ENCODE data around the gene IL32. TPM values are rescaled to one million over a fixed set of nuclear protein-coding genes. Genes with fewer than 3 reads are reported as not detected.
A peak's percentile ranks its signal among the peaks of the same experiment; 100 is the strongest.

IL32 gene
- total RNA-seq, 2 donors from 2014 or later = 2.0 to 4.0 TPM

DNA sequence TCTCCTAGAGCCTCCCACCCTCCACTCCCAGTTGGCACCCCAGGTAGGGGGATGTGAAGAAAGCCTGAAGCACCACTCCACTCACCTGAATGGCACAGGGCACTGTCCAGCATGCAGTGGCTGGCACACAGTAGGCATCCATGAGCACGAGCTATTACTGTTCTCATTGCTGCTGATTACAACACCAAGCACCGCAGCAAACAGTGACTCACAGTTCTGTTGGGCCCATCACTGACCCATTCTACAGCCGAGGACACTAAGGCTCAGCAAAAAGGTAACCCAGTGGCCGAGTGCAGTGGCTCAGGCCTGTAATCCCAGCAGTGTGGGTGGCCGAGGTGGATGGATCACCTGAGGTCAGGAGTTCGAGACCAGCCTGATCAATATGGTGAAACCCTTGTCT lies 30.9 kb downstream of the IL32 start:
- no peak overlapping the region for H3K4me3 ChIP-seq (ENCODE audit: low read length)
- Mint-ChIP-seq H3K27me3 (ENCODE audit: insufficient read depth) (no peaks in the 10 kb centered on the region), H3K4me1 (peaks cover 20% of the 10 kb centered on the region), H3K27ac (no peak overlapping the region), H3K4me3 (no peak overlapping the region), H3K36me3 (ENCODE audit: low read depth) (peaks cover 24% of the 10 kb centered on the region), H3K9me3 (no peaks in the 10 kb centered on the region)
- peaks cover 10% of the 10 kb centered on the region for H3K4me1 ChIP-seq (ENCODE audit: control insufficient read depth, insufficient read depth, low read length)
- 94 to 97% methylated on average over 5 to 6 of the region's 6 CpGs for WGBS, 2 experiments (ENCODE audit: insufficient coverage in 1 of 2, insufficient read length in 1 of 2)
- H3K9me3 ChIP-seq (ENCODE audit: control insufficient read depth, low read length) = no peaks in the 10 kb centered on the region
- TF ChIP-seq, protein P1, sequence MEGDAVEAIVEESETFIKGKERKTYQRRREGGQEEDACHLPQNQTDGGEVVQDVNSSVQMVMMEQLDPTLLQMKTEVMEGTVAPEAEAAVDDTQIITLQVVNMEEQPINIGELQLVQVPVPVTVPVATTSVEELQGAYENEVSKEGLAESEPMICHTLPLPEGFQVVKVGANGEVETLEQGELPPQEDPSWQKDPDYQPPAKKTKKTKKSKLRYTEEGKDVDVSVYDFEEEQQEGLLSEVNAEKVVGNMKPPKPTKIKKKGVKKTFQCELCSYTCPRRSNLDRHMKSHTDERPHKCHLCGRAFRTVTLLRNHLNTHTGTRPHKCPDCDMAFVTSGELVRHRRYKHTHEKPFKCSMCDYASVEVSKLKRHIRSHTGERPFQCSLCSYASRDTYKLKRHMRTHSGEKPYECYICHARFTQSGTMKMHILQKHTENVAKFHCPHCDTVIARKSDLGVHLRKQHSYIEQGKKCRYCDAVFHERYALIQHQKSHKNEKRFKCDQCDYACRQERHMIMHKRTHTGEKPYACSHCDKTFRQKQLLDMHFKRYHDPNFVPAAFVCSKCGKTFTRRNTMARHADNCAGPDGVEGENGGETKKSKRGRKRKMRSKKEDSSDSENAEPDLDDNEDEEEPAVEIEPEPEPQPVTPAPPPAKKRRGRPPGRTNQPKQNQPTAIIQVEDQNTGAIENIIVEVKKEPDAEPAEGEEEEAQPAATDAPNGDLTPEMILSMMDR (conservative IDR thresholded peaks at IDR 0.05) = no peak
- no peaks in the 10 kb centered on the region for H3K27me3 ChIP-seq (ENCODE audit: control insufficient read depth, insufficient read depth, low read length, poor library complexity, severe bottlenecking)
- peaks cover 4% of the 10 kb centered on the region for H3K36me3 ChIP-seq (ENCODE audit: control insufficient read depth, insufficient read depth, low read length)
- DNase-seq = no peak
- no peak overlapping the region for H3K27ac ChIP-seq (ENCODE audit: low read depth, low read length)
- H3K9ac ChIP-seq (ENCODE audit: extremely low read depth, low read length, poor library complexity, severe bottlenecking) = no peak overlapping the region

- Histone ChIP-seq H3K4me3 (ENCODE audit: low read length) (peak overlapping the region; percentile 91), H3K4me1 (ENCODE audit: control insufficient read depth, insufficient read depth, low read length) (peaks cover 10% of the 10 kb centered on the region), H3K9me3 (ENCODE audit: control insufficient read depth, low read length) (no peaks in the 10 kb centered on the region), H3K27me3 (ENCODE audit: control insufficient read depth, insufficient read depth, low read length, poor library complexity, severe bottlenecking) (no peaks in the 10 kb centered on the region), H3K36me3 (ENCODE audit: control insufficient read depth, insufficient read depth, low read length) (peaks cover 4% of the 10 kb centered on the region), H3K27ac (ENCODE audit: low read depth, low read length) (no peak overlapping the region), H3K9ac (ENCODE audit: extremely low read depth, low read length, poor library complexity, severe bottlenecking) (no peak overlapping the region)
- 42 to 49% methylated on average over 3 to 7 of the region's 8 CpGs for WGBS, 2 experiments (ENCODE audit: insufficient coverage in 1 of 2, insufficient read length in 1 of 2)
- H3K27me3 Mint-ChIP-seq (ENCODE audit: insufficient read depth) = no peaks in the 10 kb centered on the region
- H3K4me3 Mint-ChIP-seq = peak overlapping the region; percentile 97
- H3K4me1 Mint-ChIP-seq = peaks cover 25% of the 10 kb centered on the region
- DNase-seq = peak; percentile 59
- H3K27ac Mint-ChIP-seq = peak overlapping the region; percentile 94
- TF ChIP-seq, protein P1 (conservative IDR thresholded peaks at IDR 0.05) = peak; percentile 13
- H3K9me3 Mint-ChIP-seq = no peaks in the 10 kb centered on the region
- H3K36me3 Mint-ChIP-seq (ENCODE audit: low read depth) = peaks cover 15% of the 10 kb centered on the region
Measured at GRCh38 chr16:3097266-3097665, 31.8 kb downstream of the IL32 start.

DNA sequence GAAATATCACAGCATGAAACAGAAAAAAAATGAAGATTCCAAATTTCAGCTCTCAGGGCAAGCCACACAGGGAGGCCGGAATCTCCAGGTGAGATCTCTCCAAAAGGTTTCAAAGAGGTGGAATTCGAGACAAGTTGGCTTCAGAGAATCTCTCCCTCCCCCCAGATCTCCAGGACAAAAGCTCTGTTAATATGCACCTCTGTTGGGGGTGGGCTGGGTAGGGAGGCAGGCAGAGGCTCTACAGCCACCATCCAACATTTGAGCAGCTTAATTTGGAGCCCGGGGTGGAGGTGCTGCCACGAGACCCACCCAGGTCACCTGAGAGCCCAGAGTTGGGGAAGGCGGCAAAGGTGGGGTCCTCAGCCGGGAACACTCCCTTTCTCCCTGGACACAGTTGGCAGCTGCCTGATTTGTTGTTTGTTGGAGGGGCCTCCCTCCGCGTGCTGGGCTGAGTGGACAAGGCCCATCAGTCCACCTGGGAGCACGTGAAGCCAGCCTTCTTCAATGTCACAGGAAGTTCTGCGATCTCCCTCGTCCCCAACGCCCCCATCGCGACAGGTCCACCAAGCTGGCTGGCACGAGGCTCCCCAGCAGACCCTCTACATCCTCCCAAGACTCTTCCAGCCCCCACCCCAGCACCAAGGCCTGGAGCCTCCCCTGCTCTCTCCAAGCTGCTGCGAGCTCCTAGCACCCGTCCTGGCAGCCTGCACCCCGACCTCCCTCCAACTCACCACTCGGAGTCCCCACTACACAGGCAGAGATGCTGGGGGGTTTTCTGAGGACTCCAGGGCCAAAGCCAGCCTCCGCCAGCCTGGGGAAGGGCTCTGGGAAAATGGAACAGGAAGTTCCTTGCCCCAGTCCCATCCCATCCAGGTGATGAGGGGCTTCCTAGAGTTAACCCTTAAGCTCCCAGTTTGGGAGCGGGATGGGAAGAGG lies 33.3 kb downstream of the IL32 start, which contains the start of gene ZSCAN10:
Gene ZSCAN10, minus strand, starts transcription at position 836 of the 936 bp plus-strand sequence. CDS start 6,357 bp downstream, outside the sequence.
- Mint-ChIP-seq H3K27ac (peak within 1 kb of the TSS; percentile 94), H3K4me3 (peak within 1 kb of the TSS; percentile 97), H3K36me3 (ENCODE audit: low read depth) (peaks cover 9% of the 10 kb centered on the region), H3K27me3 (ENCODE audit: insufficient read depth) (no peaks in the 10 kb centered on the region), H3K4me1 (peaks cover 26% of the 10 kb centered on the region), H3K9me3 (no peaks in the 10 kb centered on the region)
- peak within 1 kb of the TSS; percentile 91 for H3K4me3 ChIP-seq (ENCODE audit: low read length)
- H3K27me3 ChIP-seq (ENCODE audit: control insufficient read depth, insufficient read depth, low read length, poor library complexity, severe bottlenecking) = no peaks in the 10 kb centered on the region
- TF ChIP-seq, protein P1 (conservative IDR thresholded peaks at IDR 0.05) = no peak
- 6 to 24% methylated on average over 11 to 21 of the region's 21 CpGs for WGBS, 2 experiments (ENCODE audit: insufficient coverage in 1 of 2, insufficient read length in 1 of 2)
- H3K4me1 ChIP-seq (ENCODE audit: control insufficient read depth, insufficient read depth, low read length) = peaks cover 10% of the 10 kb centered on the region
- peak within 1 kb of the TSS; percentile 74 for H3K9ac ChIP-seq (ENCODE audit: extremely low read depth, low read length, poor library complexity, severe bottlenecking)
- H3K9me3 ChIP-seq (ENCODE audit: control insufficient read depth, low read length) = no peaks in the 10 kb centered on the region
- peak; percentile 90 for DNase-seq
- H3K27ac ChIP-seq (ENCODE audit: low read depth, low read length) = no peak within 1 kb of the TSS
- peaks cover 4% of the 10 kb centered on the region for H3K36me3 ChIP-seq (ENCODE audit: control insufficient read depth, insufficient read depth, low read length)

Measured in endodermal cell (in vitro differentiated cells).